HG03095 (cell line): ENCODE data around the gene TASP1.
"Not testable (repeated sequence)": the region's sequence is repeated elsewhere in the genome, so short reads cannot be mapped to it uniquely, and the experiment has no call there.

ENCODE experiments used
- ATAC-seq: cut with Tn5 transposase; IDR thresholded peaks from one replicate; pipeline ENCODE4 v1.9.1; 2021; ENCODE audit warnings: moderate library complexity; ENCODE audit not compliant: unreplicated experiment

Gene TASP1

DNA sequence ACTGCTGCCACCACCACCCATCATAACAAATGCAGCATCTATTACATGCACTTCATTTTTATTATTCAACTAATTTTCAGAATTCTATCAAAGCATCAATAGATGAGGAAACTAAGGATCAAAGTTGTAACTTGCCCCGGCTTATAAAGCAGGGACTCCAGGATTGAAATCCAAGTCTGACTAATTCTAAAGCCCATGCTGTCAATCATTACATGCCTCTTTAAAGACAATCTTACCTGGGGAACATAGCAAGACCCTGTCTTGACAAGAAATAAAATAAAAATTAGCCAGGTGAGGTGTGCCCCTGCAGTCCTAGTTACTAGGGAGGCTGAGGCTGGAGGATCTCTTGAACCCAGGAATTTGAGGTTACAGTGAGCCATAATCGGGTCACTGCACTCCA lies 235.3 kb downstream of the TASP1 start:
- ATAC-seq, result no peak

DNA sequence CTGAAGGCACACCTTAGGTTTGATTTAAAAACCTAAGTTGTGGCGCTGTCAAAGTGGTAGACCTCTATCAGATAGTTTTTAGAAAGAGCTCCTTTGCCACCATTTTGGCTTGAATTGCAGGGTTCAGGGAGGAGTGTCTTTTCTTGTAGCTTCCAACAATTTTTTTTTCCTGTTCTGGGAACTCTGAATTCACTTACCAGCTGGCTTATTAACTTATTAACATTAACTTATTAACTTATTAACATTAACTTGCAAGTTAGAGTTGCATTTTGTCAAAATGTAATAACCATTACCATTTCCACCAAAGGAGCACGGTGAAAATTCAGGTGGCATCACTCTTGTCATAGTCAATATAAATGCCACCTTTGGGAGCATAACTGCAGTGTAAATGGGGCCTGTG lies 235.7 kb downstream of the TASP1 start:
- ATAC-seq, result no peak

DNA sequence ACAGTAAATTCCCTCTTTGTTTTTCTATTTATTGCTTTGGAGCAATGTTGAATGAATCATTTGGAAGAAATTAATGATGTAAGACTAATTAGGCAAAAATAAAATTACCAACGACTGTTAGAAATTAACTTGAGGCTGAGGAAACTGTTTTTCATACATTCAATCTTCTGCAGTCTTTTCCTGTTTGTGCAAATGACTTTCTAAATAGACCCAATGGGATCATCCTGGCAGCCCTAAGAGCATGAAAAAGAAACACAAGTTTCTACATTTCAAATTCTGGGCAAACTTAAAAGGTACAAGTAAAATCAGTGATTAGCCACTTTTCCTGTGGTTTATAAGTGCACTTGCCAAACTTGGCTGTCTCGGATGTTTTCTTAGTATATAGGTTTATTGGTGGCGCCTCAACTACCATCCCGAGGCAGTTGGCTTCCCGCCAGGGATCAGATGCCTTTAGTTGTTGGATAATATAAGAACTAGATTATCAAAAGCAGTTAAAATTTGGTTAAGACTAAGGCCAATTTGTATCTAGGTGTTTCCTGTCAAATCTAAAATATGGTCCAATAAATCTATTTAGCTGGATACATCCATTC lies 236.5 kb downstream of the TASP1 start:
- ATAC-seq, result no peak

DNA sequence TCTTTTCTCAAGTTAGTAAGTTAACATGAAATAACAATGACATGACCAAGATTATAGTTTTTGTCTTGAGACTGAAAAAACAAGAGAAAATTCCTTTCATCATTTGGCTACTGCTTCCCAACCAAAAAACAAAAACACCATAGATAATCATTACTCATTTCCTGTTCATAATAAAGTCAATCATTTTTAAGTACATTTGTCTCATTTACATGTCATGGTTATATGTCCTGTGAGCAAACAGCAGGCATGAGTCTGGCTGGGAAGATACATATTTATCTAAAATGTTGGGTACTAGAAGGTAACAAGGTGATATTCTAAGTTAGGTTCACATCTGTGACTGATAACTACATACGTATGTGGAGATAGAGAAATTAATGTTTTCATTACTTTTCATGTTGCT lies 237.1 kb downstream of the TASP1 start:
- ATAC-seq, result no peak

DNA sequence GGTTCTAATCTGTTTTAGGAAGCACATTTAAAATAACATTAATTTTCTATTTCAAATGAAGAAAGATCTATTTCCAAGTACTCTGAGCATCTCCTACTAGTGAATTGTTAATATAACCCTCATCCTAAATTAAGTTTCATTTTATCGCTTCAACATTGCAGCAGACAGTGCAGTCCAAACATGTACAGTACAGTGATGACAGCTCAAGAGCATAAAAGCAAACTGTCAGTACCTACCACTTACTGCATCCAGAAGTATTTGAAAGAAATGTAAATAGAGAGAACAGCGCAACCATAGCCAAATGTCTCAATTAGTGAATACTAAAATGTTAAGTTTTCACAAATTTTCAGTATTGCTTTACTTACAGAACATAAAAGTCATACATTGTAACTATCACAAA lies 238.3 kb downstream of the TASP1 start:
- ATAC-seq, result no peak

DNA sequence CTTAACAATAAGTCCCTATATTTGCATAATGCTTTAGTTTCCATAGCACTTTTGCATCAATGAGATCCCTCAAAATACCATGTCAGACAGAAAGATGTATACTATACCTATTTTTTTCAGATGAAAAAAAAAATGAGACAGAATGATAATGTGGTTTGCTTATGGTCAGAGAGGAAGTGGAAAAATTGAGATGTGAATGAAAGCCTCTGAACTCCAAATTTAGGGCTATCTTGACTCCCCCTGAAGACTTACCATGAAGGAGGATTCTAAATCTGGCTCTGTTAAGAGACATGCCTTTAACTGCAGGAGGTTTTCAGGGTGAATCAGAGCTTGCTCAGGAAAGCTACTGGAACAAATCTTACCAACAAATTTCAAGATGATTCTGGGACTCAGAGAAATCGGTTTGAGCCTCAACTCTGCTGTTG lies 241.4 kb downstream of the TASP1 start:
- no peak for ATAC-seq

DNA sequence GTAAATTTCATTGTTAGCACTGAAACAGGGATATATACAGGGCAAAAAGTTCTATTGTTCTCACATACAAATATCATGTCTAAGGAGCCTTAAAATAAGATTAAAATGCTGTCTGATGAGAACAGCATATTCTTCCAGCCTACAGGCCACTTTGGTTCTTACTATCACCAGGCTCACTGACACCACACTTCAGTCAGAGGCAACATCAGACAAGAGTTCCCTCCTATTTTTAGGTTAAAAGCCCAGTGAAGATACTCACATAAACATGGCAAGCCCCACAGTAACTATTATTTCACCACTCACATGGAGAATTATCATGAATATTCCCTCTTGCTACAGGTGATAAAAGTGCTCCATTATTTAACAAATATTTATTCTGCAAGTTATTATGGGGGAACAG lies 241.9 kb downstream of the TASP1 start:
- no peak for ATAC-seq

DNA sequence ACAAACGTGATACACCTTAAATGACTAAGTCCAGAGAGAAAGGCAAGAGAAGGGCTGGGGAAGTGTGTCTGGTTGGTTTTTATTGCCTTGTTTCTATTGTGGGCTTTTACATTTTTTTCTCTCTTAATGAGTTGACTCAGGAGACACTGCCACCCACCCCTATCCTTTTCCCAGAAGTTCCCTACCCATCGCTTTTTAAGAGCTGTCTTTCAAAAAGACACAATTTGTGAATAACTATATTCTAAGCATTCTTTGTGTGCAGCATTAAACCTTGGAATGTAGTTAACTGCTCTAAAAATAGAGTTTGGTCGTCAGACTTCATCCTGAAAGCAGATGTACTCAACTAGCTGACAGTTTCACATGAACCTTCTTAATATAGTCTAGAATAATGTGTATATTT lies 242.7 kb downstream of the TASP1 start:
- ATAC-seq, result no peak

DNA sequence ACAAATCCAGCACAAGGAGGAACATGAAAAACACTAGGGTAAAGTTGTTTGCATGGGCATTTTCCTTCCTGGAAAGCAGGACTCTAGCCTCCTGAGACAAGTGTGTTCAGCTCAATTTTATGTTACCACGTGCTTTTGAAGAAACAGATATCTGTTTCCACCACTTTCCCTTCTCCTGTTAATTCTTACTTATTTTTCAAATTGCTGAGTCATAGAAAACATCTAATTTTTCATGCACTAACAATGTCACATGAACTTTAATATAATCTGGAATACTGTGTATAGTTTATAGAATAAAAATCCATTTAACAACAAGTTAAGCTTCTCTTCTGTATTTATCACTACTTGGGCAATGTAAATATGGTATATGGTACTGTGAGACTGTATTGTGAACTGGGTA lies 243.5 kb downstream of the TASP1 start:
- no peak for ATAC-seq

DNA sequence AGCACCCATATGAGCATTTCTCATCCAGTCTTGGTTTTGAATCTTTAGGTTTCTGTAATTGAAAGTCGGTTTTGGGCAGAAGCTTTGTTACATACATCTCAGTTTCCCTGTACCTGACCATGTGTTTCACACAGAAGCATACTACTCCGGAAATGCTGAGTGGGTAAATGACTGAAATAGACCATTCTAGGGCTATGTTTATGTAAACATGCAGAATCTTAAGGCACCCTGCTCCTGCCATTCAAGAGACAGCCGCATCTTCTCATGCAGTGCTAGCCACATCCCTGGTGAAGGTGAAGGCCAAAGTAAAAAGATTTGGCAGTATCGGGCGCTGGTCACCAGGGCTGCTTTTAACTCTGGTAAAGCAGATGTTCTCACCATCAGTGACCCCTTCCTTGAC lies 246.3 kb downstream of the TASP1 start:
- ATAC-seq, result no peak

DNA sequence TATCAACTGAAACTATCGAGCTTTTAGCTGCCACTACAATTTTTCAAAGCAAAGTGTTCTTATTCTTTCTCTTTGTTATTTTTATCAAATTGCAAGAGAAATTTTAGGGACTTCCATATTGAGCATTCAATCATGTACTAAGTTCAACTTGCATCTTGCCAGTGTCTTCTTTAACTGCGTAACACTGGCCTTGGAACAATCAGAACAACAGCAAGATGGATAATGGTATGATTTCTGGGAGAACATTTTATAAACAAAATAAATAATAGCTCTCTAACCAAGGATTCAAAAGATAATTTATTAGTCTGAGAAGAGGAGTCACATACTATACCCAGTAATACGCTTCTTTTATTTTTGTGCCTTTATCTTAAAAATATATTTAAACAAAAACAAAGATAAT lies 249.6 kb downstream of the TASP1 start:
- no peak for ATAC-seq

DNA sequence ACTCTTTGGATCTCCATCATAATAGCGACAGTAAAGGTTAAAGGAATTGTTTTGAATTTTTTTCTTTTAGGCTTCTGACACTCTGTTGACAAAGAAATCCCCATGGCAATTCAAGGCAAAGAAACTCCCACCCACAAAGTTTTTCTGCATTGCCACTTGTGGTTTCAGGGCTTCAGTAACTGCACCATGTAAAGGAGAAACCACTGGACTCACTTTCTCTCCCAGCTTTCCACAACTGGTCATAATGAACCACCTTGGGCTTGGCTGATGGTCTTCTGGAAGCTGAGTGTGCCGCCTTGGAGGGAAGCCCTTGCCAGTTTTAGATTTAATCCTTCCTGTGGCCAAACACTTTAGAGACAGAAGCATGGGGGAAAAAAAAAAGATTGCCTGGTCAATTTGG lies 254.6 kb downstream of the TASP1 start:
- no peak for ATAC-seq

DNA sequence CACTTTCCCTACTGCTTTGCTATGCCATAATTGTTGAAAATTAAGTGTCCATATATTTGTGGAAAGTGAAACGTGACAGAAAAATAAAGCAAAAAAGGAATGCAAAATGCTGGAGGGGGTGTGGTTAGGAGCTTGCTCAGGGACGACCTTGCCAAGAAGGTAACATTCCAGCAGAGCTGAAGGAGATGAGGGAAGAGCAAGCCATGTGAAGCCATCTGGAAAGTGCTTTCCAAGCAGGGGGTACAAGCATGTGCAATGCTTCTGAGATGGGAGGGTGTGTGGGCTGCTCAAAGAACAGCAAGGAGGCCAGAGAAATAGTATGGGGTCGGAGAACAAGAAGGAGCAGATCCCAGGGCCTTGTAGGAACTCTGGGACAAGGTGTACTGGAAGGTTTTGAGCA lies 255.9 kb downstream of the TASP1 start:
- ATAC-seq, result no peak

DNA sequence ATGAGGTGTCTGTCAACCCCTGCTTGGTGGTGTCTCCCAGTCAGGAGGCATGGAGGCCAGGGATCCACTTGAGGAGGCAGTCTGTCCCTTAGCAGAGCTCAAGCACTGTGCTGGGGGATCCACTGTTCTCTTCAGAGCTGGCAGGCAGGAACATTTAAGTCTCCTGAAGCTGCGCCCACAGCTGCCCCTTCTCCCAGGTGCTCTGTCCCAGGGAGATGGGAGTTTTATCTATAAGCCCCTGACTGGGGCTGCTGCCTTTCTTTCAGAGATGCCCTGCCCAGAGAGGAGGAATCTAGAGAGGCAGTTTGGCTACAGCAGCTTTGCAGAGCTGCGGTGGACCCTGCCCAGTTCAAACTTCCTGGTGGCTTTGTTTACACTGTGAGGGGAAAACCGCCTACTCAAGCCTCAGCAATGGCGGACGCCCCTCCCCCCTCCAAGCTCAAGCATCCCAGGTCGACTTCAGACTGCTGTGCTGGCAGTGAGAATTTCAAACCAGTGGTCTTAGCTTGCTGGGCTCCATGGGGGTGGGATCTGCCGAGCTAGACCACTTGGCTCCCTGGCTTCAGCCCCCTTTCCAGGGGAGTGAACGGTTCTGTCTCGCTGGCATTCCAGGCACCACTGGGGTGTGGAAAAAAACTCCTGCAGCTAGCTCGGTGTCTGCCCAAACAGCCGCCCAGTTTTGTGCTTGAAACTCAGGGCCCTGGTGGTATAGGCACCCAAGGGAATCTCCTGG lies 258.1 kb downstream of the TASP1 start:
- not testable (repeated sequence) for ATAC-seq

DNA sequence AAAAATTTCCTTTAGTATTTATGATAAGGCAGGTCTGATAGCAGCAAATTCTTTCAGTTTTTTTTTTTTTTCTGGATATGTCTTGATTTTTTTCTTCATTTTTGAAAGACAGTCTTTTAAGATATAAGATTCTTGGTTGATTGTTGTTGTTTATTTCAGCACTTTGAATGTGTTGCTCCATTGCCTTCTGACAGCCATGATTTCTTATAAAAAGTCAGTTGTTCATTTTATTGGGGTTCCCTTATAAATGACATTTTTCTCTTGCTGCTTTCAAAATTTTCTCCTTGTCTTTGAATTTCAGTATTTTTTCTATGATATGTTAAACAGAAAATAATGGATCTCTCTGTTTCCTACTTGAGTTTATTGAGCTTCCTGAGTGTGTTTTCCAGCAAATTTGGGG lies 265.3 kb downstream of the TASP1 start:
- no peak for ATAC-seq

DNA sequence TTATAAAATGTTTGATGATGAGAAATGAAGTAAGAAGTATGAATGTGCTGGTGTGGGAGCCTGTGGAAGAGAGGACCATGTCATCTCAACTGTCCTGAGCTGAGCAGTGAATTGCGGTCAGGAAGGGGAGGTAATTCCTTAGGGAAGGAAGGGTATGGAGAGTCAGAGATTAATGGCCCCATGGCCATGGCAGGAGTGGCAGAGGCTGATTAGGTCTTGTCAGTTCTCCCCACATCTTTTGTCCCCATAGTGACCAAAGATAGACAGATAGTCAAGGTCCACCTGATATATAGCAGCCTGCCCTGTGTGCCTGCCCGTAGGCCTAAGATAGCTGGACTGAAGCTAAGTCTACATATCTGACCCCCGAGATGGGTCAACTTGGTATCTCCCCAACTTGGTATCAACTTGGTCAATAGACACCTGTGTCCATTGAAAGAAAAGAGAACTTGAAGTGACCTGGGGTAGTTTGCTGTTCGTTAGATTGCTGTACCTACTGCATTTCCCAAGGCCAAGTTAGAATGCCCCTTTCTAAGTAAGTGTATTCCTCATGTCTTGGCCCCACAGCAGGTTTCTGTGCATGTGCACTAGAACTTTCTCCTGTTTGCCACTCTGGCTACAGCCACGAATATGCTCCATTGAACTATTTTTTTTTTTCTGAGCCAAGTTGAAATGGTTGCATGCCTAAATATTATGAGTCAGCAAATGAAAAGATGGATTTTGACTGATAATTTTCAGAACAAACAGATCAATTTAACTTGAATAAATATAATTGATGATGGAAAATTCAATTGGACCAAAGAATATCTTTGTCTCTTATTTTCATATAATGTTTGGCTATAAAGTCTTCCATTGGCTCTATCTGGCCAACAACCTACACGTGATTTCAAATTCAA lies 274.2 kb downstream of the TASP1 start:
- ATAC-seq, result no peak

DNA sequence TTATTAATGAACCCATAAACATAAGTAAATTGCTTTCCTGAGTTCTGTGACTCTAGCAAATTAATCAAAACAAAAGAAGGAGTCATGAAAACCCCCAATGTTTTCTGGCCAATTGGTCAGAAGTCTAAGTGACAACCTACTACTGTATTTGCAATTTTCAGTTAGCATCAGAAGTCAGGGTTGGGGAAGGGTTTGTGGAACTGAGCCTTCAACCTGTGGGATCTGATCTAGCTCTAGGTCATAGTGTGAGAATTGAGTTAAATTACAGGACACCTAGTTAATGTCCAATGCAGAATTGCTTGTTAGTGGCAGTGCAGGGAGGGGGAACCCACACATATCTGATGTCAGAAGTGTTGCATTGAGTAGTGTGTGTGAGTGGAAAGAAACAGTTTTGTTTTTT lies 275.3 kb downstream of the TASP1 start:
- no peak for ATAC-seq

DNA sequence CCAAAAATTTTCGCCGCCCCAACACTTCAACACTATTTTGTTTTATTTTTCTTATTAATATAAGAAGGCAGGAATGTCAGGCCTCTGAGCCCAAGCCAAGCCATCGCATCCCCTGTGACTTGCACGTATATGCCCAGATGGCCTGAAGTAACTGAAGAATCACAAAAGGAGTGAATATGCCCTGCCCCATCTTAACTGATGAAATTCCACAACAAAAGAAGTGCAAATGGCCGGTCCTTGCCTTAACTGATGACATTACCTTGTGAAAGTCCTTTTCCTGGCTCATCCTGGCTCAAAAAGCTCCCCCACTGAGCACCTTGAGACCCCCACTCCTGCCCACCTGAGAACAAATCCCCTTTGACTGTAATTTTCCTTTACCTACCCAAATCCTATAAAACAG lies 276.6 kb downstream of the TASP1 start:
- not testable (repeated sequence) for ATAC-seq

DNA sequence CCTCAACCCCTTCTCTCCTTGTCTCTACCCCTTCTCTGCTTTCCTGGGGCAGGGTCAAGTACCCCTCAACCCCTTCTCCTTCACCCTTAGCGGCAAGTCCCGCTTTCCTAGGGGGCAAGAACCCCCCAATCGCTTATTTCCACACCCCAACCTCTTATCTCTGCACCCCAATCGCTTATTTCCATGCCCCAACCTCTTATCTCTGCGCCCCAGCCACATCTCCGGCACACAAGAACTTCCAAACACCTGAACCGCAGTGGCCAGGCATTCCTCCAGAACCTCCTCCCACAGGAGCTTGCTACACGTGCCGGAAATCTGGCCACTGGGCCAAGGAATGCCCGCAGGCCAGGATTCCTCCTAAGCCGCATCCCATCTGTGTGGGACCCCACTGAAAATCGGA lies 279.8 kb downstream of the TASP1 start:
- ATAC-seq, result not testable (repeated sequence)

DNA sequence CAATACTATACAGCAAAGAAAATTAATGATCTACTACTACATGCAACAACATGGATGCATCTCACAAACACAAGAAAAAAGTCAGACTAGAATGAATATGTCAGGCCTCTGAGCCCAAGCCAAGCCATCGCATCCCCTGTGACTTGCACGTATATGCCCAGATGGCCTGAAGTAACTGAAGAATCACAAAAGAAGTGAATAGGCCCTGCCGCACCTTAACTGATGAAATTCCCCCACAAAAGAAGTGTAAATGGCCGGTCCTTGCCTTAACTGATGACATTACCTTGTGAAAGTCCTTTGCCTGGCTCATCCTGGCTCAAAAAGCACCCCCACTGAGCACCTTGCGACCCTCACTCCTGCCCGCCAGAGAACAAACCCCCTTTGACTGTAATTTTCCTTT lies 280.9 kb downstream of the TASP1 start:
- not testable (repeated sequence) for ATAC-seq

DNA sequence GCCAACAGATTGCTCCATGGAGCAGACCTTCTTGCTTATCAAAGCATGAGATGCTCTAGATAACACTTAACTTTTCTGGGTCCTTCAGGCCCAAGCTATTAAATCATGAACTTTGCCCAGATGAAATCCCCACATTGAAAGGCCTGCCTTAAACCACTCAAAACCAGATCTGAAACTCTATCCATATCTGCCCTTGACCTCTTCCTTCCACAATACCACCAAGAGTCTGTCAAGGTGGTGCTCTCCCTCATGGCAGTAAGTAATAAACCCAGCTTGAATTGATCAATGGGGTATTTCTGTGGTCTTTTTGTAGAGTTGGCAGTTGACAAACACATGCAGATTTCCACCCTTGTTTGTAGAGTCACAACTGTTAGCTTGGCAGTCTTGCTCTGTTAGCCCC lies 282.1 kb downstream of the TASP1 start:
- no peak for ATAC-seq

DNA sequence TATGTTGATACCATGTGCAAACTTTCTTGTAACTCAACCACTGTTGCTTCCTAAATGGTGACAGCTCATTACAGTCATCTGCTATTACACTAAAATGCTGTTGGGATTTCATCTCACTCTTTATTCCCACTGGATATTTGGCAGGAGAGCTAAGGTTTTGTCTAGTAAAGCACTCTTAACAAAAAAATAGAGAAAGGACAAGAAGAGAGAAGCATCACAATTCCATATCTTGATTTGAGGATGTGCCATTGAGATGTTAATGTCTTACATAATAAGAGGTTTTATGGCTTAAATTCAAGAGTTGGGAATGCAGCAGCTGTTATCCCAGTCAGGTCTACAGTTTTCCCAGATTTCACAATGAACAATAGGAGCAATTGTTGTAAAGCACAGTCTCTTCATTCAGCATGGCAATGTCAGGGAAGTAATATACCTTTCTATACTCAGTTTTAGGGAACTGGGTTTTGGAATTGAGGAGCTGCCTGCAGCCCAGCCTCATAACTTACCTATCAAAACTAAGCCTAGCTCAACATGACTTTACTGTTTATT lies 282.7 kb downstream of the TASP1 start:
- no peak for ATAC-seq
